Inflammatory macrophage treated with lipopolysaccharide for 1 hour (primary cell): Measurements from ENCODE around the gene SPATS2L.
"Not testable (repeated sequence)": the region's sequence is repeated elsewhere in the genome, so short reads cannot be mapped to it uniquely, and the experiment has no call there.

Experiments
- DNase-seq, 2 donors: peaks; one replicate each; pipeline ENCODE4 v3.0.0-alpha.2; 2020 to 2022

Gene SPATS2L

DNA sequence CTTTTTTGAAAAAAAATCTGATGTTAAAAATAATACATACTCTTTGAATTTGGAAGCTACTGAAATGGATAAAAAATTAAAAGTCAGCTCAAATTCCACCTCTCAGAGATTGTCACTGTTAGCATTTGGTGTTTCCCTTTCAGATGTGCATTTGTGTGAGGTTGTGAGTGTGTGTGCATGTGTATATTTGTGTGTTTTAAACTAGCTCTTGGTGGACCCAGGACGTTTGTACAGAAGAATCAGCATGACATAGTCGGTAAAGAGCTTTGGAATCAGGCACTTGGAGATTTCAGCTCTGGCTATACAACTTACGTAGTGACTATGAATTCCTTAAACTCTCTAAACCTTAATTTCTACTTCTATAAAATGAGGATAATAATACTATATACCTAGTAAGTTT lies 14.5 kb downstream of the SPATS2L start:
- DNase-seq: no peak

DNA sequence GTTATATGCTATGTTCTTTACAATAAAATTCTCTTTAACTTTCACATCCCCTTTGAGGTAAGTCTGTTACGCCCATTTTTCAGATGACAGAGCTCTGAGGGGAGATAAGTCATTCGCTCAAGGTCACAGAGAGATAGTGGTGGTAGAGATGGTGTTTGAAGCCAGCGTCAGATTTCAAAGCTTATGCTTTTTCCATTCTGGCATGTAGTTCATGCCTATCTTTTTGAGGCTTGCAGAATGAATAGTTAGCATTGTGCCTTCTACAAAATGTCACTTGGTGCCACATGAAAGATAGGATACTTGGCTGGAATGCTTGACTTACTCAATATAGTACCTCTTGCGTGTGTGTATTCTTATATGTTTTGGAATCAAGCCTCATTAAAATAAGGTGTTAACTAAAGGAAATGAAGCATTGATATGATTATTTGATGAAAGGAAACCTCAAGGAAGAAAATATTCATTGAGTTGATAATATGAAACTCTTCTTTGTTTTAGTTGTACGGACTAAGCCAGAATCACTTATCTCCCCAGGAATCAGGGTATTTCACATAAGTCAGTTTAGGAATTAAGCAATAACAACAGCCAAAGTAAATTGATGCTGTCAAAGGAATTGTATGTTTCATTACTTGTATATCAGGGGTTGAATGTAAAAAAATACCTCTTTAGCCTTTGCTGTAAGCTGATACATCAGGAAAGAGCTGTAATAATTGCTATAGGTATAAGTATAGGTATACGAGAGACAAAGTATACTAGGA lies 15.5 kb downstream of the SPATS2L start:
- DNase-seq: no peak

DNA sequence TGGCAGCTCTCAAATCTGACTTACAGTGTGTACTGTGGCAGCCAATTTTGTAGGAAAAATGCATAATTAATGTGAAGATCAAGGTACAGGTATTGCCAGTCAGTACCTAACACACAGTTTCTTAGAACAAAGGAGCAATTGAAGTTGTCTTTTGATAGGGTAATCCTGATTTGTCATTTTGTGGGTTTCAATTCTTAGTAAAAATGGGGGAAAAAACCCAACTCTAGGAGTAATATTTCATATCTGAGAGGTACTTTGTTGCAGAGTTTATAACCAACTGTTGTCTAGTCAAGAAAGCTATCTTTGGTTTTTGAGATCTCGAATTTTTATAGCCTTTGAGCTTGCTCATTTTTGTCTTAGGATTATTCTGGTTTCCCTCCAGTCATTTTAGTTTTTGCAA lies 16.1 kb downstream of the SPATS2L start:
- DNase-seq: no peak

DNA sequence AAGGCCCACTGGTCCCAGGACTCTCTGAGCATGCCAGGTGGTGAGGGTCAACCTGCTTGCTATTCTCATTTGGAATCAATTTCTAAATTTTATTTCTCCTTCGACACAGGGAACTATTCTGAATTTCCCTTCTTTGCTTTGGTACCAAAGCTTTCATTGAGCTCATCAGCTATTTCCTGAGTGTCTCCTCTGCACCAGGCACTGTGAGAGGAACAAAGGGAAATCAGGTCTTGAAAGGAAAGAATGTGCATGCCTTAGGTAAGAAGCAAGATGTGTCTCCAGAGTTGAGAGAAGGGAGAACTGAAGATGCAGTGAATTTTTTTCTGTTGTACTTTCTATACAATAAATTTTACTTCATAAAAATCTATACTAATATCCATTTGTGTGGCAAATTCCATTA lies 17.9 kb downstream of the SPATS2L start:
- DNase-seq: no peak

DNA sequence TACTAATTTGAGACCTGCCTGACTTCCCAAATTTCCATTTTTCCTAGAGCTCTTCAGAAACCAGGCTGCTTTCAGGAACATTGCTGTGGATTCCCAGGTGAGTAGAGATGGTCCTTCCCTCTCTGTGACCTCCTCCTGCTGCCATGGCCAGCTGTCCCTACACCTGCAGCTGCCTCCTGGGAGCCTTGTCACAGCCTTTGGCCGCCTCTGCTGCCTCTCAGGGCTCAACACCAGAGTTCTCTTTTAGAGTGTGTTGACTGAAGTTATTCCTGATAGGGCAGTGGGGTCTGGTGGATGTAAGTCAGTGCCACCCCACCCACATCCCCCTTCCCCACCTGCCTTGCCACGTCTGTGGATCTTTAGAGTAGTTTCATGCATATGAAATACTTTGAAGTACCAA lies 22.9 kb downstream of the SPATS2L start:
- DNase-seq: no peak

DNA sequence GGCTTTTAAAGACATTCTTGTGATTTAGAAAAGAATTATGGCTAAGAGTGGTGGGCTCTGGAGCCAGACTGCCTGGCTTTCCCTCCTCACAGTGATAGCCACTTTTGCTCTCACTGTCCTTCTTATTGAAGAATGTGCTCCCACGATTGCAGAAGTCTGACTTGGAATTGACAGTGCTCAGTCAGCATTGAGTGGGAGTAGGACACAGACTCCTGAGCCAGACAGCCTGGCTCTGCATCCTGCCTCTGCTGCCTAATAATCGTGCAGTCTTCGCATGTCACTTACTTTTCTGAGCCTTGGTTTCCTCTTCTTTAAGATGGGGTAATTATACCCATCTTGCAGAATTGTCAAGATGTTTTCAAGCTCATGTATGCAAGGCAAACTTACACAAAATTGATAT lies 23.3 kb downstream of the SPATS2L start:
- peak; percentile 35 to 39 for DNase-seq

DNA sequence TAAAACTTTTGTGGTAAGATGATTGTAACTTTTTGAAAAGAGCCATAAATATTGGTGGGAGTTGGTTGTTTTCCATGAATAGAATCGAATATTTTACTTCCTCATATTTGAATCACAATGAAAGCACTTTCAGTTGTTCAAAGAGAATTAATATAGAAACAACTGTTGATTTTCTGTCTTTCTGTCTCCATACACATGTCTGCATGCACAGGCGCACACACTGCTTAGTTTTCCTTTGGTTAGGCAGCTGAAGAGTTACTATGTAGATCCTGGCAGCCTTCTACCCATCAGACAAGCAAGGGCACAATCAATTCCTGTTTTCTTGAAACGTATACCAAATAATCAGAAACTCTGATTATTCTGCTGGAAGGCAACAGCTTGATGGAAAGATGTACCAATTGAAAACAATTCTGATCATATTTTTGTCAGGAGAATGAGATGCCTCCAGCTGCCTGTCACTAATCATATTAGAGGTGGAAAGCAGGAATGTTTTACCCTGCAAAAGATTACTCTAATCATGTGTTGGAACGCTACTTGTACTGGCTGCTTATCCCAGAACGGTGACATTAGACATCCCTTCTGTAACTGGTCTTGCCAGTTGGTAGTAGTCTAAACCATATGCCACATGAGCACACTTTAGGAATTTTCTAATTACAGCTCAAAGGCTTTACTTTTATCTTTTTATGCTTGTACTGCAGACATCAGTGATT lies 24.0 kb downstream of the SPATS2L start:
- DNase-seq: no peak

DNA sequence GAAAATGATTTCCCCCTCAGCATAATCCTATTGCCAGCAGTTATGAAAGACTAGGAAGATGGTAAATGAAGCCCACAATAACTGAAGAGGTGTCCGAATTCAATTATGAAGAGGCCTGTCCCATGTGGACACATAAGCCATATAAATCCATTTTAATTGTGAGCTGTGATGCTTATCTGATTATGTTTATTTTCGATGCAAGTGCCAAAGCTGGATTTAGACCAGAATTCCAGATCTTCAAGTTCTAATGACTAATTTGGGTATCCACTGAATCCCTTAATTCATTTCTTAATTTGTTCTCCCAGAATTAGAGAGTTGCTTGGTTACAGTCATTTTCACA lies 24.5 kb downstream of the SPATS2L start:
- no peak for DNase-seq

DNA sequence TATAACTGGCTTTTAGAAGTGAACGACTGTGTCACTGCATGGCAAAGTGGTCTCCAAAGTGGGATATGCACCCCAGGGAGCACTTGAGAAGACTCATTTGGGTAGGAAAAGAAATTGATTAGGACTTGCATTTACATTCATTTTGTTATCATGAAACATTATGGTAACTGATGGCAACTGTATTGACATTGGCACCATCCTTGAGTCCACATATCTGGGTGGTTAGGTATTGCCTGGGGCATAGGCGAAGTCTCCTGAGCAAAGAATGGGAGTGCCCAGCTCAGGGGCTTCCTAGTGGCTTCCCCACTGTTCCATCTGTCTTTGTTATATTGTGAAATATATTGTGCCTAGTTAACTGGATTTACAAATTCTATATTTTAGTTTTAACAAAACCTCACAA lies 29.2 kb downstream of the SPATS2L start:
- no peak for DNase-seq

DNA sequence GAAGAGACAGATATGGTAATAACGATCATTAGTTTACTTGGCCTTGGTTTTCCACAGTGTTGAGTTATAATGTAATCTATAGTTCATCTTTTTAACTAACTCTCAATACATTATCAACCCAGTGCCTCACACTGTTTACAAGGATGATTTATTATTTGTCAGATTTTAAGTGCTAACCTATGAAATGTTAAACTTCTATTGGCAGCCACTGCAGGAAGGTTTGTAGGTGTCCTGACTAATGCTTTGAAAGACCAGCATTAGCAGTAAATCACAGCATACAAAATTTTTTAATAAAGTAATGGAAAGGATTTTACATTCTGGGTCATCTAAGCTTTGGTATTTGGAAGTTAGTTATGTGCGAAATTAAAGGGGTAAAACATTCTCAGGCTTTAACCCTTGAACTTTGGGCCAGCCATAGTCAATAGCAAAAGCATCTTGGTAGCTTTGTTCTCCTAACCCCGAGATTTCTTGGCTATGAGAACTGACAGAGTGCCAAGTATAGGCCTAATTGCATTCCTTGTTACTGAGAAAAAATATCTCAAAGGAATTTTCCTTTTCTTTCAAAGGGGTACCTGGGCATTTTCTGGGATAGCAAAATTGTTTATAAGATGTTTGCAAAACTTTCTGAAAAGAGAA lies 30.6 kb downstream of the SPATS2L start:
- DNase-seq: no peak

DNA sequence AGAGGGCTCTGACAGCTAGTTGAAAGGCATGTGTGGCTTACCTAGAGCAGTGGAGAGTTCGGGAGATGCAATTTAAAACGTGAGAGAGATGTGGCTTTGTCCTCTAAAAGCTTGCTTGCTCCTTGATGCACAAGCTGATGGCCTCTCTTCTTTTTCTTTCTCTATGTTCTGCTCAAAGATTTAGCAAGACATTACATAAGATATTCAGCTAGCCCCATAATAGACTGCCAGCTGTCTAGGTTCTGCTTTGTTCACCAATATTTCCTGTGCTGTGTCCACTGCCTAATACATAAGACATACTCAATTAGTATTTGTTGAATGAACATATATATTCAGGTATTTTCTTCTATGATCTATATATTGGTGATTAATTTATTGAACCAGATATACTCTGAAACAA lies 31.1 kb downstream of the SPATS2L start:
- no peak for DNase-seq

DNA sequence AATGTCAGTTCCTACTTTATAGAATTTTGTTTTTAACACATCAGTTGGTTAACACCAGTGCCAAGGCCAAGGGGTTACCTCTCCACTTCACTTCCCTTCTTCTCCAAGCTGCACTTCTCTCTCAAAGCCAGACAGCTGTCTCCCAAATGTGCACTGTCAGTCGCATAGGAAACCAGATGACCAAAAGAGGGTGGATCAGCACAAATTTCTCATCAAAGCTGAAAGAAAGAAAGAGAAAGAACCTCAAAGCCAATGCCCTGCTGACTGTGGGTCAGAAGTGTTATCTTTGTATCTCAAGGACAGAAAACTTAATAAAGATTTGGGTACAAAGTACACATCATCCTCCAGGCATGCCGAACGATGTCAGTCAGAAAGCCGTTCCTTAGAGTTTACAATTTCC lies 32.2 kb downstream of the SPATS2L start:
- DNase-seq: peak; percentile 17 to 28

DNA sequence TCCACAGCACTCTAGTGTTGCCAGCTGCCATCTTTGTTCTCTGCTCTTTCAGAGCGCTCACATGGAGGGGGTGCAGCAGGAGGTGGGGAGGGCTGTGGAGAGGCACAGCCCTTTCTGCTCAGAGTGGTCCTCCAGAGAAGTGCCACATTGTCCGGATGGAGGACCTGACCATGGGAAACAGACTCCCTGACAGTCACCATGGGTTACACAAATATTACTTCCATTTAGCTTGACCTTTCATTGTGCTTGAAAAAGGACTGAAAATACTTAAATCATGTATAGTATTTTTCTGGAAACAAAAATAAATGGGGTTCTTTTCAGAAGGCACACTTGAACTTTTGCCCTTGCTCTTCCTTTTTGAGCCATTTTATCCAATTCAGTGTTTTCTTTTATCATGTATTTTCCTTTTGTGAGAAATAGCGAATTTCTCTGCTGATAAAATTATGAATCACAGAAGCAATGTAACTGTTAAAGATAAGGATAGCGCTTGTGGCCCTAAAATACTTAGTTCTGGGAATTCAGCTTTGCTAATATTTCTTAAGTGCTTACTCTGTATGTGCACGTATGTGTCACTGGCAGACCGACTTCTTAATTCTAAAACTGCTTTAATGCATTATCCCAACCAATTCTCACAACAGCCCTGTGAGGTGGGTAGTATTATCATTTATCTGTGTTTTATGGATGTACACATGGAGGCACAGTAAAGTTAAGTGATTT lies 34.2 kb downstream of the SPATS2L start:
- no peak for DNase-seq

DNA sequence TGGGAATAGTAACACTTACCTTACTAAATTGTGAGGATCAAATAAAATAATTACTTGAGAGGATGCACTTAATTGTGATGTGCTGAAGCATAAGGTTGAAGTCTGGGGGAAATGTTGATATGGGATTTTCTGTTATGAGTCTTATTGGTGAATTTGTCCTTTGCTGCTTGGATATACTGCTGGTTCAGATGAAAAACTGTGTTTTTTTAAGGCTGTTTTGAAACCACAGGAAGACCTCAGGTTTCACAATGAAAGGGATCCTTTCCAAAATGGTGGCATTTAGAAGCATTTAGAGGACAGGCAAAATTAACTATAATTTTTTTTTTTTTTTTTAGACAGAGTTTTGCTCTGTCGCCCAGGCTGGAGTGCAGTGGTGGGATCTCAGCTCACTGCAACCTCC lies 34.9 kb downstream of the SPATS2L start:
- DNase-seq: no peak

DNA sequence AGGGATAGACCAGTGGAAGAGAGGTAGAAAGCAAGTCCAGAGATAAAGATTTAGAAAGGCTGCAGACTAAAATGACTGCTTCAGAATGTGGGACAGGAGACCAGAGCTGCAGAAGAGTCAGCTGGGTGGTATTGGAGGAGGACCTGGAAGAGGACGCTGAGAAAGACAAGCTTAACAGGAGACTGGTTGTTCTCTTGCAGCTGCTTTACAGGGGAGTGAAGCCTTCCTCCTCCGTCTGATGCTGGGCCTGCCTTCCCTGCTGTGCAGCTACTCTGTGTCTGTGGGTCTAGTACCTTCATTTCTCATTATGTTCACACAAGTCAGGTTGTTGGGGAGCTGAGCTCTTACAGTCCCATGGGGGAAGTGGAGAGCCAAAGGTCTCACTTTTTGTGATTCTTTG lies 35.7 kb downstream of the SPATS2L start:
- DNase-seq: no peak

DNA sequence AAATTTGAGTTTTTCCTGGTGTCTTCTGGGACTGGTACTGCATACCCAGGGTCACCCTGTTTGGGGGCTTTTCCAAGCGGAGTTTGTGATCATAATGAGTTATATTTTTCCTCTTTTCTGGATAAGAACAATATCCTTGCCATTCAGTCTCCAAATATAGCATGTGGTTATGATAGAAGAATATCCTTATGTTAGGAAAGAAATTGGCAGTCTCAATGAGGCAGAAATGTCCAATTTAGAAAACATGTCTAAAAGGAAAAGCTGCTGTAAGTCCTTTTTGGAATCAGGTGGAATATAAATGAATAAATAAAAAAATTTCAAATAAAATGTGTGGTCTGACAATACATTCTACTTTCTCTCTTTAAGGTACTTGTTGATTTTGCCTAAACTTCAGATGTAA lies 36.2 kb downstream of the SPATS2L start:
- DNase-seq: no peak

DNA sequence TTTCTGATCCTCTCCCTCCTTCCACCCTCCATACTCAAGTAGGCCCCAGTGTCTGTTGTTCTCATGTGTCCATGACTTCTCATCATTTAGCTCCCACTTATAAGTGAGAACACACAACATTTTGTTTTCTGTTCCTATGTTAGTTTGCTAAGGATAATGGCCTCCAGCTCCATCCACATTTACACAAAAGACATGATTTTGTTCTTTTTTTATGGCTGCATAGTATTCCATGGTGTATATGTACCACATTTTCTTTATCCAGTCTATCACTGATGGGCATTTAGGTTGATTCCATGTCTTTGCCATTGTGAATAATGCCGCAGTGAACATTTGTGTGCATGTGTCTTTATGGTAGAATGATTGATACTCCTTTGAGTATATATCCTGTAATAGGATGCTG lies 37.7 kb downstream of the SPATS2L start:
- not testable (repeated sequence) for DNase-seq

DNA sequence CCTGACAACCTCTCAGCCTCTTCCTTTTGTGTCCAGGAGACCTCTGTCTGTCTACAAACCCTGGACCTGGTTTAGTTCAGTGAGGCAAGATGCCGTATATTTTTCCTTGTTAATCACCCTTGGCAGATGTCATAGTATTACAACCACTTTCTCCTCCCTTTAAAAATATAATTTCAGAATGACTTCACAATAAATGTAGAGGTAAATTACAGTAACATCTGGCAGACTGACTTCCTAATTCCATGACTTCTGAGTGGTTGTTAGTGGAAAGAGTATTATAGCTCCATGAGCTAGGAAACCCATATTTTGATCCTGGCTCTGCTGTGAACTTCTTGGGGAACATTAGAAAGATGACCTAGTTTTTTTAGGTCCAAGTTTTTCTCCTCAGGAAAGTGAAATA lies 39.5 kb downstream of the SPATS2L start:
- DNase-seq: no peak

DNA sequence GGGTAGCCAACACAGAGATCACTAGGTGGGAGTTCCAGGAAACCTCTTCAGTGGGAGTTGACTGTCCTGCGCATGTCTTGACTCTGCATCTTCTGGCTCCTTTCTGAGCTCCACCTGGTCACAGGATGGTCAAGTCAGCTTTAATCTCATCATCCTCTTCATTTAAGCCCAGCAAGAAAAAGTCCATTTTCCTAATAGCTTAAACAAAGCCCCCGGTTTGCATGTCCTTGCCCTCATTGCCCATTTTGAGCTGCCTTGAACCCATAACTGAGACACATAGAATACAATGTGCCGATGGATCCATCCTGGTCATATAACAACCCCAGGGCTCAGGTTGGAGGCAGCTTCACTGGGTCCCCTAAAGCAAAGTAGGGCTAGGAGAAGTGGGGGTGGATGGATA lies 40.8 kb downstream of the SPATS2L start:
- DNase-seq: no peak

DNA sequence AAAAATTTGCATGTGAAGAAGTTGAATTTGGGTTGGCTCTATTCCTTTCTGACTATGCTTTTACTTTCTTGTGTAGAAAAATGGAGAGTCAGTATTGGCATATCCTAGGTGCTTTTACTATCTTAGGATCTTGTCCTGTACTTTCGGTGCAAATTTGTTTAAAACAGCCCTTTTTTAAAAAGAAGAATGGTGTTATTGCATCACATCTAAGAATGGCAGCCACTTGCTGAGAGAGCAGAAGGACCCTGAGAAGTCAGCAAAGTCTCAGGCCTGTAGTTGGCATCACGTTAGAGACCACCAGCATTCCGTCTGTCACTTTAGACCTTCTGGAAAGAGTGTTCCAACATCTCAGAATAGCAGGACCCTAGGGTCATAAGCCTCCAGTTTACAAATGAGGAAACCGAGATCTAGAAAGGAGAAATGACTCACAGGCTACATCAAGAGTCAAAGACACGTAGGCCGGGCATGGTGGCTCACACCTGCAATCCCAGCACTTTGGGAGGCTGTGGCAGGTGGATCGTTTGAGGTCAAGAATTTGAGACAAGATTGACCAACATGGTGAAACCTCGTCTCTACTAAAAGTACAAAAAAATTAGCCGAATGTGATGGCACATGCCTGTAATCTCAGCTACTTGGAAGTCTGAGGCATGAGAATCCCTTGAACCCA lies 42.5 kb downstream of the SPATS2L start:
- no peak for DNase-seq

DNA sequence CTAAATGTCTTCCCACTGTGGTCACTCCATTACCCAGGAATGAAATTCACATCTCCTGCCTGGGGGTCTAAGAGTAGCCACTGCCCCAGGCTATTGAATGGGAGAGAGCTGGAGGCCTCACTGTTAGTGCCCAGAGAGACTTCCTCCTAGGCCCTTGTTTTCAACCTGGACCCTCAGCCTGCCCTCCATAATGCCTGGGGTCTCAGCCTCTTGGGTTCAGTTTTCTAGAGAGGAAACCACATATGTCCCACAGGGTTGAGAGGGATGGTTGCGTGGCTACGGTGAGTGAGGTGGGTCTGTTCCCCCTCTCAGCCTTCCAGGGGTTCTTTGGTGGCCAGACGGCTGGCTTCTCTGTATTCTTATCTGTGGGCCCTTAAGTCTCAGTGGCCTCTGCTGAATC lies 43.4 kb downstream of the SPATS2L start:
- DNase-seq: no peak

DNA sequence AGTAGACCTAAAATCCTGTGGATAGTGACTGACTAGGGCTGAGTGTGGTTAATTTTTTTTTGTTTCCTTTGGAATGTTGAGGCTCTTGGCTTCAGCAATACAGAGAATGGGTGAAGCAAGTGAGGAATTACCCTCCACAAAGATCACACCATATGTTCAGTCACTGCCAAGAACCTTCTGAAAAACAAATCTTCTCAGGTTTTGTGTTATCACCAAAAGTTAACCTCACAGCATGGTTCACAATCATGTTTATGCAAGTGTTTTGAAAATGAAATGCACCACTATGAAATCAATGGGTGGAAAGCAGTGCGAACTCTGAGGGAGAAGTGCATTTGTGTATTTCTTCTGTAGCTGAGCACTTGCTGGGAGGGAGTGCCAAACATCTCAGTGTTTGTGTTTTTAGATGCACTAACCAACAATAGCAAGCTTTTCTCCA lies 44.4 kb downstream of the SPATS2L start:
- DNase-seq: peak in 1 of 2 donors; percentile 11

DNA sequence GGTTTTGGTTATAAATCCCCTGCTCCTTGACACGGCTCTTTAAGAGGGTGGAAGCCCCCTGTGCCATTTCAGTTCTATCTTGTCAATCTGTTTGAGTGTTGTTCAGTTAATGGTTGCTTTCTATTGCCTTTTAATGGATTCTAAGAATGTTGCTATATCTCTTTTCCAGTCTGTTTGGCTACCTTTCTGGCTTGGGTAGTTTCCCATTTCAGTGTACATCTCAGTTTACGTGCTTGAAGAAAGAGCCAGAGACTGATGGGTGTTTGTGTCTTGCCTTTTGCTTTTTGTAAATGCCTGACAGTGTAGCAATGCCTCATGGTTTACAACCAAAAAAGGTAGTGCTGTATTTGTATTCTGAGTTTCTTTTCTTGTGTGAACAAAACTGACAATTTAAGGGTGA lies 45.3 kb downstream of the SPATS2L start:
- no peak for DNase-seq
